ENCODE measurements around the gene MDM4.

GRCh38 chr1:204473400-204473965, 42.7 kb upstream of the MDM4 start:
- TF ChIP-seq NFRKB (IDR thresholded peaks at IDR 0.05) (no peak), CTBP1 (IDR thresholded peaks at IDR 0.05; ENCODE audit: borderline replicate concordance) (no peak), SUZ12 (IDR thresholded peaks at IDR 0.05) (no peak), FOXA1 (IDR thresholded peaks at IDR 0.05) (no peak), TARDBP (IDR thresholded peaks at IDR 0.05) (no peak), BHLHE40 (IDR thresholded peaks at IDR 0.05; ENCODE audit: borderline replicate concordance) (no peak), FOXM1 (IDR thresholded peaks at IDR 0.05; ENCODE audit: borderline replicate concordance) (no peak), FOXK2 (IDR thresholded peaks at IDR 0.05) (no peak)
